WERI-Rb-1 (cell line): ENCODE data around the gene SLC19A1.

Source experiments
- DNase-seq: peaks from one replicate; pipeline ENCODE4 v3.0.0-alpha.2; 2020
- H3K27ac ChIP-seq: fragments of 250-450 bp; sonication (Bioruptor Pico); 2 replicates; pipeline ENCODE4 v1.5.1; 2020; ENCODE audit warnings: mild to moderate bottlenecking, moderate library complexity
- H3K27me3 ChIP-seq: fragments of 250-450 bp; sonication (Bioruptor Pico); 2 replicates; pipeline ENCODE4 v1.5.1; 2021; ENCODE audit warnings: mild to moderate bottlenecking, low read depth, moderate library complexity; ENCODE audit not compliant: insufficient read depth, severe bottlenecking
- H3K36me3 ChIP-seq: fragments of 250-450 bp; sonication (Bioruptor Pico); 2 replicates; pipeline ENCODE4 v1.5.1; 2020; ENCODE audit warnings: mild to moderate bottlenecking, moderate library complexity
- H3K4me3 ChIP-seq: 2 replicates; pipeline ENCODE4 v1.5.1; 2011; ENCODE audit warnings: low read depth, mild to moderate bottlenecking, control low read depth, low read length
- H3K9me3 ChIP-seq: fragments of 250-450 bp; sonication (Bioruptor Pico); 2 replicates; pipeline ENCODE4 v1.5.1; 2021; ENCODE audit warnings: mild to moderate bottlenecking, moderate library complexity; ENCODE audit not compliant: severe bottlenecking
- CTCF ChIP-seq: IDR thresholded peaks from 2 replicates; pipeline ENCODE4 v1.5.1; 2011; ENCODE audit warnings: low read depth, mild to moderate bottlenecking, control low read depth, inconsistent platforms, low read length

SLC19A1 gene

DNA sequence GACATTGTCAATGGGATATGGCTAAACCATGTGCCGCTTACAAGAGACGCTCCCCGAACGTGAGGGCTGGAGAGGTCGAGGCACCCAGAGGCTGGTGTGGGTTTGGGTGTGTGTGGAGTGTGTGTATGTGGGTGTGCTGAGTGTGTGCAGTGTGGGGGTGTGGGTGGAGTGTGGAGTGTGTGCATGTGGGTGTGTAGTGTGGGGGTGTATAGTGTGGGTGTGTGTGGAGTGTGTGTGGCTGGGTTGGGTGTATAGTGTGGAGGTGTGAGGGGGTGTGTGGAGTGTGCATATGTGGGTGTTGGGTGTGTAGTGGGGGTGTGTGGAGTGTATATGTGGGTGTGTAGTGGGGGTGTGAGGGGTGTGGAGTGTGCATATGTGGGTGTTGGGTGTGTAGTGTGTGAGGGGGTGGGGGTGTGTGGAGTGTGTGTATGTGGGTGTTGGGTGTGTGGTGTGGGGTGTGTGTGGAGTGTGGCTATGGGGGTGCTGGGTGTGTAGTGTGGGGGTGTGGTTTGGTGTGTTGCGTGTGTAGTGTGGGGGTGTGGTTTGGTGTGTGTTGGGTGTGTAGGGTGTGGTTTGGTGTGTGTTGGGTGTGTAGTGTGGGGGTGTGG, 42.2 kb downstream of the SLC19A1 start:
- Histone ChIP-seq H3K27ac (no peak overlapping the region), H3K27me3 (no peaks in the 10 kb centered on the region), H3K9me3 (no peaks in the 10 kb centered on the region), H3K4me3 (no peak overlapping the region), H3K36me3 (no peaks in the 10 kb centered on the region; the same call in 1 of the 2 replicates)
- peak; percentile 4 for DNase-seq
- TF ChIP-seq CTCF = no peak

DNA sequence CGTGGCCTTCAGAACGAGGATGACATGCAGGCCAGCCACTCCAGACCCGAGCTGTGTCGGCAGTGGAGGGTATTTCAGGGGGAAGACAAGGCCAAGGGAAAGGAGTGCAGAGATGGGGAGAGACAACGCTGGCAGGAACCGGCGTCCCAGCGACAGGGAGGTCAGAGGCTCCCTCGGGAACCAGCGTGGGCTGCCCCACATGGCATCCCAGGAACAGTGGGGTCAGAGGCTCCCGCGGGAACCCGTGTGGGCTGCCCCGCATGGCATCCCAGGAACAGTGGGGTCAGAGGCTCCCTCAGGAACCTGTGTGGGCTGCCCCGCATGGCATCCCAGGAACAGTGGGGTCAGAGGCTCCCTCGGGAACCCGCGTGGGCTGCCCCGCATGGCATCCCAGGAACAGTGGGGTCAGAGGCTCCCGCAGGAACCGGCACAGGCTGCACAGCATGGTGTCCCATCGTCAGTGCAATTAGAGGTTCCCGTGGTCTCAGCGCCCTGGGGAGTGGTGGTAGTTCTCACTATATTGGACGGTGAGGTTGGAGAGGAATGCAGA, 43.0 kb downstream of the SLC19A1 start:
- Histone ChIP-seq H3K9me3 (no peaks in the 10 kb centered on the region), H3K27me3 (no peaks in the 10 kb centered on the region), H3K4me3 (no peak overlapping the region), H3K36me3 (no peaks in the 10 kb centered on the region; the same call in 1 of the 2 replicates), H3K27ac (no peak overlapping the region)
- no peak for TF ChIP-seq CTCF
- peak; percentile 5 for DNase-seq

DNA sequence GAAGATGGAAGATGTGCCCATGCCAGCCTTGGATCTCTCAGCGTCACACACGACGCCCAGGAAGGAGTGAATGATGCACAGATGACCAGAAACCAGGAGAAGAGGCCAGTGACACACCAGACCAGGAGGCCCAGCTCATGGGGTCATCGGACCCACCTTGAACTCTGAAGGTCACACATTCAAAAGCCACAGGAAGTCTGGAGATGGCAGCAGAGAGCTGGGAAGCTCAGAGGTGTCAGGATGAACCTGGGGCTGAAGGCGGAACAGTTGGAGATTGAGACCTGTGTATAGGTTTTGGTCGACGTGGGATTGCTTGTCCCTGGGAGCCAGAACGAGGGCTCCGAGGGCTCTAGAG, 43.6 kb downstream of the SLC19A1 start:
- H3K36me3 ChIP-seq = no peaks in the 10 kb centered on the region; the same call in 1 of the 2 replicates
- no peak overlapping the region for H3K27ac ChIP-seq
- TF ChIP-seq CTCF = no peak
- H3K9me3 ChIP-seq = no peaks in the 10 kb centered on the region
- H3K27me3 ChIP-seq = no peaks in the 10 kb centered on the region
- peak; percentile 24 for DNase-seq
- no peak overlapping the region for H3K4me3 ChIP-seq

GRCh38 chr21:45497846-45498645, 44.2 kb downstream of the SLC19A1 start:
- TF ChIP-seq CTCF = no peak
- H3K36me3 ChIP-seq = no peaks in the 10 kb centered on the region; the same call in 1 of the 2 replicates
- H3K27ac ChIP-seq = no peak overlapping the region
- no peak for DNase-seq
- no peaks in the 10 kb centered on the region for H3K27me3 ChIP-seq
- no peak overlapping the region for H3K4me3 ChIP-seq
- H3K9me3 ChIP-seq = no peaks in the 10 kb centered on the region

DNA sequence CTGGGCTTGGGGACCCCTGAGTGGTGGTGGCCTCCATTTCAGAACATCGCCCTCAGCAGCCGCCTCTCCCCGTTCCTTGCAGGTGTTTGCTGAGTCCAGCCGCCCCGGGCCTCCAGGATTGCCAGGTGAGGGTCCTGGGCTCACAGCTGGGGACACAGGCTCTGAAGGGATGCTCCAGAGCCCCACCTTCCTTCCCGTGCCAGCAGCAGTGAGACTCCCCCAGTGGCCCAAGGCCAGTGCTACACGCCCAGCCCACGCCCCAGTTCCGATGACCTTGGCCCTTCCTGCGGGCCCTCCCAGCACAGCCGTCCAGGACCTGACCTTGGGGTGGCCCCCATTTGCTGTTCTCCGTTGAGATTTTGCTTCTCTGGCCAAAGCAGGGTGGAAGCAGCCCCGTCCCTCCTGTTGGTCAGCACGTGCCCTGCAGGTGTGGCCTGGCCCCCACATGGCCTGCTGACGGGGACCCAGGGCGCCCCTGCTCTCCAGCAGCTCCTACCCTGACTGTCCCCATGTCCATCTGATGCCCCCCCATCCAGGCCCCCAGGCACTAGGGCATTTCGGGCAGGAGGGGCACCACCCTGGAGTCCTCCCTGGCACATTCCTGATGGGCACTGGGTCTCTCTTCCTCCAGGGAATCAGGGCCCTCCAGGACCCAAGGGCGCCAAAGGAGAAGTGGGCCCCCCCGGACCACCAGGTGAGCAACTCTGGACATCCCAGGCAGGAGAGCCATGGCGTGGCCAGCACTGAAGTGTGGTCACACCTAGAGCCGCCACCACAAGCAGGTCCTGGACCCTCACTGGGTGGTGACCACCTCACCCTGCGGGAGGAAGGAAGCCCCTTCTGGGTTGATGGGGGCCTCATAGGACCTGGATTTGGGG, 45.0 kb downstream of the SLC19A1 start:
- 0 out of 2 replicates have a peak, but pooled peaks have one; percentile 12 for TF ChIP-seq CTCF
- no peaks in the 10 kb centered on the region; the same call in 1 of the 2 replicates for H3K36me3 ChIP-seq

More for the DNA sequence above, 45.0 kb downstream of the SLC19A1 start:
- peak; percentile 6 for DNase-seq
- Histone ChIP-seq H3K27me3 (no peaks in the 10 kb centered on the region), H3K4me3 (no peak overlapping the region), H3K27ac (no peak overlapping the region), H3K9me3 (no peaks in the 10 kb centered on the region)
